Immature natural killer cell (primary cell): ENCODE results near the gene TMEM214. TPM values are rescaled to one million over a fixed set of nuclear protein-coding genes. Genes with fewer than 3 reads are reported as not detected.

Experiments
- DNase-seq, 3 donors: peaks; one replicate each; pipeline ENCODE4 v3.0.0; 2022; ENCODE audit warnings: mixed read lengths in 1 of 3
- H3K27ac Mint-ChIP-seq, 6 donors: one replicate each; pipeline ENCODE4 v1.8.0; 2020; ENCODE audit warnings: mixed read lengths in 6 of 6, mild to moderate bottlenecking in 5 of 6, inconsistent platforms in 4 of 6, moderate library complexity in 3 of 6
- H3K27me3 Mint-ChIP-seq, 3 donors: one replicate each; pipeline ENCODE4 v1.8.0; 2020 to 2021; ENCODE audit warnings: low read depth in 3 of 3, mild to moderate bottlenecking in 3 of 3, mixed read lengths in 3 of 3, moderate library complexity in 3 of 3, inconsistent platforms in 1 of 3
- H3K36me3 Mint-ChIP-seq, 3 donors: one replicate each; pipeline ENCODE4 v1.8.0; 2020; ENCODE audit warnings: mixed read lengths in 3 of 3, inconsistent platforms in 2 of 3, mild to moderate bottlenecking in 2 of 3
- H3K4me1 Mint-ChIP-seq, 2 donors: one replicate each; pipeline ENCODE4 v1.8.0; 2020; ENCODE audit warnings: inconsistent platforms in 2 of 2, mild to moderate bottlenecking in 2 of 2, mixed read lengths in 2 of 2, moderate library complexity in 1 of 2
- H3K4me3 Mint-ChIP-seq, 5 donors: one replicate each; pipeline ENCODE4 v1.8.0; 2020; ENCODE audit warnings: mild to moderate bottlenecking in 5 of 5, mixed read lengths in 5 of 5, inconsistent platforms in 3 of 5, moderate library complexity in 3 of 5
- H3K9me3 Mint-ChIP-seq, 6 donors: one replicate each; pipeline ENCODE4 v1.8.0; 2020; ENCODE audit warnings: mild to moderate bottlenecking in 6 of 6, mixed read lengths in 6 of 6, inconsistent platforms in 4 of 6, moderate library complexity in 3 of 6
- polyA plus RNA-seq, 3 donors: library from polyadenylated mRNA; unstranded; fragments of 300-500 nt; fragmentation: Illumina TruSeq; gene quantifications; one replicate each; pipeline ENCODE4 v1.2.3, GENCODE V29; 2021

TMEM214 gene
- polyA plus RNA-seq, 3 donors from 2014 or later = 16.6 to 48.3 (median 17.6) TPM

DNA sequence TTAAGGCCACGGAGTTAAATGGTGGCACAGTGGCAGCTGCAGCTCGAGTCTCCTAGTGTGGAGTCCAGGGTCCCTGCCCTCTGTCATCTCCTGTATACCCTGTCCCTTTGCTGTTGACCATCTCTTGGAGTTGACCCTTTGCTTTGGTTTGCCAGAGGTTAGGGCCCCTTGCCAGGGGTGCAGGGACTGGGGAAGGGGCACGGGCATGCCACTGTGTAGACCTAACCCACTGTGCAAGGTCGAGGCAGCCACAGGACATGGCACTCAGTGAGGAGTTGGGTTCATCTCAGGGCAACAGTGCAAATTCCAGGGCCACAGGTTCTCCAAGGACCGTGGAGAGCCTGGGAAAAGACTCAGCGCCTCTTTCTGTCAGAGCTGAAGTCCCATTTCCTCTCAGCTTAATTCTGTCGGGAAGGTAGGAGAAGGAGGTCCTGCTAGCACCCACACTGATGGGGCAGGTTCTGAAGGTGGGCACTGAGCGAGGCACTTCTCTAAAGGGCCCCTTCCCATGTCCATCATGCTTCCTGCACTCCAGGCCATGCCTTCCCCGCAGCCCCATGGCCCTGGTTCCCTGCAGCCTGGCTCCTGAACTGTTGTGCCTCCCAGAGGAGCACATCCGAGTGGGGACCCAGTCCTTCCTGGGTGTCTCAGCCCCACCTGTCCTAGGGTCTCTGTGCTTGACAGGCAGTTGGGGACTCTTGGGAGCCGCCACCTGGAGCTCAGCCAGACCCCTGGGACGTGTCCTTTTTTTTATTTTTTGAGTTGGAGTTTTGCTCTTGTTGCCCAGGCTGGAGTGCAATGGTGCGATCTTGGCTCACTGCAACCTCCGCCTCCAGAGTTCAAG is 56.6 kb downstream of the TMEM214 start:
- H3K4me1 Mint-ChIP-seq = peaks cover 13 to 23% of the 10 kb centered on the region in 2 donors
- H3K27ac Mint-ChIP-seq = no peak overlapping the region
- H3K9me3 Mint-ChIP-seq = no peaks in the 10 kb centered on the region
- H3K27me3 Mint-ChIP-seq = peaks cover 2 to 4% (median 3%) of the 10 kb centered on the region in 3 donors
- no peak overlapping the region for H3K4me3 Mint-ChIP-seq
- H3K36me3 Mint-ChIP-seq = no peaks in the 10 kb centered on the region
- no peak for DNase-seq

Other genes starting within 250 kb of the TMEM214 start
- gene CENPA, start 246.9 kb upstream of the TMEM214 start, polyA plus RNA-seq = under 1 TPM in 2 of 3 donors, not detected in 1; 0.62 to 0.68 TPM
- gene DPYSL5, start 184.8 kb upstream of the TMEM214 start, polyA plus RNA-seq = not detected
- gene MAPRE3, start 62.3 kb upstream of the TMEM214 start, polyA plus RNA-seq = 1 to 10 TPM; 1.7 to 2.2 (median 1.9) TPM
- 10 to 100 TPM in 1 of 3 donors, 1 to 10 TPM in 2; 7.7 to 10.2 (median 8.9) TPM for gene AGBL5, start 18.7 kb downstream of the TMEM214 start, polyA plus RNA-seq
- 100 to 1,000 TPM; 677 to 899 (median 681) TPM for gene OST4, start 38.7 kb downstream of the TMEM214 start, polyA plus RNA-seq
- gene EMILIN1, start 45.6 kb downstream of the TMEM214 start, polyA plus RNA-seq = 1 to 10 TPM in 1 of 3 donors, under 1 TPM in 2; 0.80 to 1.3 (median 0.92) TPM
- gene KHK, start 53.8 kb downstream of the TMEM214 start, polyA plus RNA-seq = 1 to 10 TPM; 7.0 to 9.5 (median 8.4) TPM
- gene CGREF1, start 86.2 kb downstream of the TMEM214 start, polyA plus RNA-seq = not detected
- gene ABHD1, start 90.8 kb downstream of the TMEM214 start, polyA plus RNA-seq = 1 to 10 TPM in 2 of 3 donors, under 1 TPM in 1; 0.38 to 5.5 (median 1.5) TPM
- gene PREB, start 101.7 kb downstream of the TMEM214 start, polyA plus RNA-seq = 100 to 1,000 TPM in 1 of 3 donors, 10 to 100 TPM in 2; 90.9 to 105 (median 94.2) TPM
- gene PRR30, start 106.4 kb downstream of the TMEM214 start, polyA plus RNA-seq = not detected
- not detected for gene TCF23, start 116.0 kb downstream of the TMEM214 start, polyA plus RNA-seq
- 100 to 1,000 TPM; 264 to 391 (median 388) TPM for gene ATRAID, start 179.1 kb downstream of the TMEM214 start, polyA plus RNA-seq
- 10 to 100 TPM in 2 of 3 donors, 1 to 10 TPM in 1; 5.3 to 15.1 (median 11.5) TPM for gene SLC5A6, start 179.3 kb downstream of the TMEM214 start, polyA plus RNA-seq
- gene CAD, start 184.4 kb downstream of the TMEM214 start, polyA plus RNA-seq = 10 to 100 TPM in 1 of 3 donors, 1 to 10 TPM in 2; 6.9 to 17.8 (median 8.5) TPM
- not detected for gene SLC30A3, start 230.1 kb downstream of the TMEM214 start, polyA plus RNA-seq
- gene DNAJC5G, start 242.5 kb downstream of the TMEM214 start, polyA plus RNA-seq = not detected
- under 1 TPM; 0.12 to 0.49 (median 0.48) TPM for gene TRIM54, start 249.5 kb downstream of the TMEM214 start, polyA plus RNA-seq